Lower lobe of right lung (tissue), 2 donors: Measurements from ENCODE around the gene TH. TPM values are rescaled to one million over a fixed set of nuclear protein-coding genes. Genes with fewer than 3 reads are reported as not detected.

Experiments
- ATAC-seq, 2 donors: fragments of 200-7000 bp; cut with Tn5 transposase; one replicate each; pipeline ENCODE4 v1.9.1; 2020 to 2022; ENCODE audit warnings: mild to moderate bottlenecking in 2 of 2, moderate library complexity in 2 of 2
- DNase-seq: peaks from one replicate; pipeline ENCODE4 v3.0.0-alpha.2; 2020
- H3K27ac ChIP-seq: fragments of 200-600 bp; one replicate; pipeline ENCODE4 v1.8.0; 2022
- H3K27me3 ChIP-seq: fragments of 200-600 bp; one replicate; pipeline ENCODE4 v1.8.0; 2022; ENCODE audit warnings: low read depth
- H3K36me3 ChIP-seq: fragments of 200-600 bp; one replicate; pipeline ENCODE4 v1.8.0; 2022; ENCODE audit warnings: mild to moderate bottlenecking
- H3K4me1 ChIP-seq: fragments of 200-600 bp; one replicate; pipeline ENCODE4 v1.8.0; 2022
- H3K4me3 ChIP-seq: fragments of 200-600 bp; one replicate; pipeline ENCODE4 v1.8.0; 2022; ENCODE audit warnings: mild to moderate bottlenecking
- H3K9me3 ChIP-seq: fragments of 200-600 bp; one replicate; pipeline ENCODE4 v1.8.0; 2022
- intact Hi-C: fragments of 100-400 bp; cut with DNase I; formaldehyde crosslinking; loops from one replicate; pipeline ENCODE4 v1.11.0; 2022
- total RNA-seq: library from RNA; stranded (reverse); fragmentation: NEBNext Ultra II Directional; extraction: Animal tissue kit (Norgen Biotek cat#: 25700); gene quantifications from one replicate; pipeline ENCODE4 v1.2.1, GENCODE V29; 2021
- TF ChIP-seq, protein P1 (sequence below): fragments of 200-600 bp; IDR thresholded peaks from one replicate; pipeline ENCODE4 v1.8.0; 2022; ENCODE audit warnings: antibody characterized with exemption, mild to moderate bottlenecking
- donor health status: DM: no; HTN: yes; CAD: no; lungs with severe emphysema.

TH gene
- total RNA-seq, 1 donor from 2014 or later = not detected

DNA sequence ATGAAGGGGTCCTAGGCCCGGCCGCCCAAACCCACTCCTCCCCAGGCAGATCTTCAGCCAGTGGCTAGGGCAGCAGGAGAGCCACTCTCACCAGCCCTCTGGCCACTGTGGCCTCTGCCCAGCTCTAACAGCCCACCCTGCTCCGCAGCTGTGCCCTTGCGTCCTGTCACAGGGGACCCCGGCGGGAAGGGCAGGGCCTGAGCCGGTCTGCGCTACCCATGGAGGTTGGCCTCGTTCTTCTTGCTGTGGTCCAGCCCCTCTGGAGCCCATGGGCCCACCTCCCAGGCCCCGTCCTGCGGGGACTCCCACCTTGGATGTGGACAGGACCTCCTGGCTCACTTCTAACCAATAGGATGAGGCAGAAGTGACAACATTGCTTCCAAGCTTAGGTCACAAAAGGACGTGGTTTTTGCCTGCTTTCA is 38.3 kb upstream of the TH start:
- intact Hi-C loops = no loop called here
- Histone ChIP-seq H3K27me3 (peaks cover 4% of the 10 kb centered on the region), H3K4me3 (no peak overlapping the region), H3K36me3 (no peaks in the 10 kb centered on the region), H3K4me1 (no peaks in the 10 kb centered on the region), H3K27ac (no peak overlapping the region), H3K9me3 (no peaks in the 10 kb centered on the region)
- ATAC-seq = no peak
- TF ChIP-seq, protein P1, sequence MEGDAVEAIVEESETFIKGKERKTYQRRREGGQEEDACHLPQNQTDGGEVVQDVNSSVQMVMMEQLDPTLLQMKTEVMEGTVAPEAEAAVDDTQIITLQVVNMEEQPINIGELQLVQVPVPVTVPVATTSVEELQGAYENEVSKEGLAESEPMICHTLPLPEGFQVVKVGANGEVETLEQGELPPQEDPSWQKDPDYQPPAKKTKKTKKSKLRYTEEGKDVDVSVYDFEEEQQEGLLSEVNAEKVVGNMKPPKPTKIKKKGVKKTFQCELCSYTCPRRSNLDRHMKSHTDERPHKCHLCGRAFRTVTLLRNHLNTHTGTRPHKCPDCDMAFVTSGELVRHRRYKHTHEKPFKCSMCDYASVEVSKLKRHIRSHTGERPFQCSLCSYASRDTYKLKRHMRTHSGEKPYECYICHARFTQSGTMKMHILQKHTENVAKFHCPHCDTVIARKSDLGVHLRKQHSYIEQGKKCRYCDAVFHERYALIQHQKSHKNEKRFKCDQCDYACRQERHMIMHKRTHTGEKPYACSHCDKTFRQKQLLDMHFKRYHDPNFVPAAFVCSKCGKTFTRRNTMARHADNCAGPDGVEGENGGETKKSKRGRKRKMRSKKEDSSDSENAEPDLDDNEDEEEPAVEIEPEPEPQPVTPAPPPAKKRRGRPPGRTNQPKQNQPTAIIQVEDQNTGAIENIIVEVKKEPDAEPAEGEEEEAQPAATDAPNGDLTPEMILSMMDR = no peak
- DNase-seq = no peak

DNA sequence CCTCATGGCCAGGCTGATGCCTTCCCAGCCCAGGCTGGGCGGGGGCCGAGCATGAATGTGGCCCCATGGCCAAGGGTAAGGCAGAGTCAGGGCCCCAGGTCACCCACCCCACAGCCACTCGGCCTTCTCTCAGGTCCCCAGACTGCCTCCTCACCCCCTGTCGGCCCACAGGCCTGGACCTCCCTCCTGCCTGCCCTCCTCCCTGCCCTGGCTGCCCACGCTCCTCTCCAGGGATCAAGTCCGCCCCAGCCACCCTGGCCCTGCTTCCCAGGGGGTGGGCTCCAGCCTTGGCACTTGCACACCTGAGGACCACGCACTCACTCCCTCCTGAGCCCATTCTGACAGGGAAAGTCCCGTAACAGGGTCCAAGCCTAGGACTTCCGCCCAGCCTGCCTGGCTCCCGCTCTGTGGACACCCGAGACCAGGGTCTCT is 37.8 kb upstream of the TH start:
- intact Hi-C loops = no loop called here
- H3K4me1 ChIP-seq = no peaks in the 10 kb centered on the region
- no peak overlapping the region for H3K4me3 ChIP-seq
- H3K9me3 ChIP-seq = no peaks in the 10 kb centered on the region
- ATAC-seq (no peak), DNase-seq (no peak)
- no peaks in the 10 kb centered on the region for H3K36me3 ChIP-seq
- TF ChIP-seq, protein P1 = no peak
- H3K27ac ChIP-seq = no peak overlapping the region
- peaks cover 4% of the 10 kb centered on the region for H3K27me3 ChIP-seq

DNA sequence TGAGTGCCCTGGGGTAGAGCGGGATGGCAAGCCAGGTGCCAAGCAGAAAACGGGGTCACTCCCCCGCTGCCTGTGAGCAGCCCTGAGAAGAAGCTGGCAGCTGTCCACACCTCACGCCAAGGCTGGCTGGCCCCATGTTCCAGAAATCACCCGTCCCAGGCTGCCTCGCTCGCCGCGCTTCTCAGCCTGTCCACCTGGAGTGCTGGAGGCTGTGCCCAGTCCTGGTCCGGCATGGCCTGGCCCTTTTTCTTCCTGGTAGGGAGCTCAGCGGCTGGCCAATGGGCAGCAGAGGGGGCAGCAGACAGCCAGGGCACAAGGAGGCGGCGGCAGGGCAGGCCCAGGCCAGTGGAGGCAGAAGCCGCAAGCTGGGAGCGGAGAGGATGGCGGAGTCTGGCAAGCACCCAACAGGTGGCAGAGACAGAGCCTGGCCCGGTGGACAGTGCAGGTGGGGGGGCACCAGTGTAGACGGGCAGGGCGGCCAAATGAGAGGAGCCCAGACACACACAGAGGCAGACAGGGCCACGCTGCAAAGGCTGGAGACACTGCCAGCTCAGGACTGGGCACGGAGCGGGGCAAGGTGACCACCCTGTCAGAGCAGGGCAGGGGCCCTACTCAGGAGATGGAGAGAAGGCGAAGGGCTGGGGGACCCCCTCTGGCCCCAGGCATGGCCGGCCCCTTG is 37.2 kb upstream of the TH start:
- Histone ChIP-seq H3K27ac (no peak overlapping the region), H3K4me3 (no peak overlapping the region), H3K4me1 (no peaks in the 10 kb centered on the region), H3K36me3 (no peaks in the 10 kb centered on the region), H3K9me3 (no peaks in the 10 kb centered on the region), H3K27me3 (peaks cover 4% of the 10 kb centered on the region)
- intact Hi-C loops = no loop called here
- ATAC-seq (no peak), DNase-seq (peak; percentile 54)
- TF ChIP-seq, protein P1 = no peak

DNA sequence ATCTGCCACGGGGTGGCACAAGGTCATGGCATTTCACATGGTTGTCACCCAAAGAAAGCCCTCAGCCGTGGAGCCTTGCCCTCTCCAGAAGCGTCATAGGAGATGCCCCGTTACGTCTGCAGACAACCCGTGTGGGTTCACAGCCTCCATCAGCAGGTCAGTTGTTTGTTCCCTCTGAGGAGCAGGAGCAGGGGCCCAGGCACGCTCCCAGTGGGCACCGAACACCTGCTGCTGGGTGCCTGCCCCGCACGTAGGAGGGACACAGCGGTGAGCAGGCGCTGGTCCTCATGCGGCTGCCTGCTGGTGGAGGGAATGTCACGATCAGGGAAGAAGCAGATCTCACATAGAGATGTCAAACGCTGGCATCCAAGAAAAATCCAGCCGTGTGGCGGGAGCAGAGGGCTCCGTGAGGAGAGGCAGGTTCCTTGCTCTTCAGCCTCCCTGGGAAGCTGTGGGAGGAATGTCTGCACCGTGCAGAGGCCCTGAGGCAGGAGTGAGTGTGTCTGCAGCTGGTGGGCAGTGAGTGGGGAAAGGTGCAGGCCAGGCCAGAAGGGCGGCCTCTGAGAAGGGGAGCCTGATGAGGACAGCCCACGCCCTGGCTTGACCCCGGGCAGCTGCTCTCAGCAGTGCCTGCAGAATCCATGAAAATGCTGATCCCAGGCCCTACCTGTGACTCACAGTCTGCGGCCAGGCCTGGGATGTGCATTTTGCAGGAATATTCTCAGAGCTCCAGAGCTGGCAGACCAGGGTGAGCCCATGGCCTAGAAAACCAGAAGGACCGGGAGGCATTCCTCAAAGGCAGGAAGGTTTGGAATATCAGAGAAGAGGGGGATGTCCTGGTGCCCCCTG is 36.4 kb upstream of the TH start:
- no peak for ATAC-seq
- no peak overlapping the region for H3K27ac ChIP-seq
- H3K4me1 ChIP-seq = no peaks in the 10 kb centered on the region
- intact Hi-C loops = no loop called here
- H3K4me3 ChIP-seq = no peak overlapping the region
- peaks cover 4% of the 10 kb centered on the region for H3K27me3 ChIP-seq
- no peak for DNase-seq
- TF ChIP-seq, protein P1 = no peak
- no peaks in the 10 kb centered on the region for H3K9me3 ChIP-seq
- no peaks in the 10 kb centered on the region for H3K36me3 ChIP-seq

DNA sequence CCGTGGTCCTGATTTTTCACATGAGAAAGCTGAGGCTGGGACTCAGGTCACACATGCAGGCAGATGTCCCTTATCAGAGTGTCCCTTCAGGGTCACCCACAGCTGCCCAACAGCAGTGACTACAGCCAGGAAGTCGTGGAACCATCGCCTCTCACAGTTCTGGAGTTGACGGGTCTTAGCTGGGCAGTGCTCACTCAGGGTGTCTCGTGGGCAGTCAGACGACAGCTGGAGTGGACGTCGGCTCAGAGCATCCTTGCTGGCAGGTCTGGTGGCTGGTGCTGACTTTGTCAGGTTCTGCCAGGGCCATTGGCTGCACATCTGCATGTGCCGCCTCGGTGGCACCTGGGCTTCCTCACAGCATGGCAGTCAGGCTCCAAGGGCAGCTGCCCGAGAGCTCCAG is 35.6 kb upstream of the TH start:
- peaks cover 6% of the 10 kb centered on the region for H3K4me1 ChIP-seq
- intact Hi-C loops = no loop called here
- DNase-seq (no peak), ATAC-seq (no peak)
- H3K36me3 ChIP-seq = no peaks in the 10 kb centered on the region
- peaks cover 4% of the 10 kb centered on the region for H3K27me3 ChIP-seq
- TF ChIP-seq, protein P1 = no peak
- no peaks in the 10 kb centered on the region for H3K9me3 ChIP-seq
- H3K4me3 ChIP-seq = no peak overlapping the region
- no peak overlapping the region for H3K27ac ChIP-seq
